ENCODE measurements around the gene PRAC2.

Gene PRAC2

DNA sequence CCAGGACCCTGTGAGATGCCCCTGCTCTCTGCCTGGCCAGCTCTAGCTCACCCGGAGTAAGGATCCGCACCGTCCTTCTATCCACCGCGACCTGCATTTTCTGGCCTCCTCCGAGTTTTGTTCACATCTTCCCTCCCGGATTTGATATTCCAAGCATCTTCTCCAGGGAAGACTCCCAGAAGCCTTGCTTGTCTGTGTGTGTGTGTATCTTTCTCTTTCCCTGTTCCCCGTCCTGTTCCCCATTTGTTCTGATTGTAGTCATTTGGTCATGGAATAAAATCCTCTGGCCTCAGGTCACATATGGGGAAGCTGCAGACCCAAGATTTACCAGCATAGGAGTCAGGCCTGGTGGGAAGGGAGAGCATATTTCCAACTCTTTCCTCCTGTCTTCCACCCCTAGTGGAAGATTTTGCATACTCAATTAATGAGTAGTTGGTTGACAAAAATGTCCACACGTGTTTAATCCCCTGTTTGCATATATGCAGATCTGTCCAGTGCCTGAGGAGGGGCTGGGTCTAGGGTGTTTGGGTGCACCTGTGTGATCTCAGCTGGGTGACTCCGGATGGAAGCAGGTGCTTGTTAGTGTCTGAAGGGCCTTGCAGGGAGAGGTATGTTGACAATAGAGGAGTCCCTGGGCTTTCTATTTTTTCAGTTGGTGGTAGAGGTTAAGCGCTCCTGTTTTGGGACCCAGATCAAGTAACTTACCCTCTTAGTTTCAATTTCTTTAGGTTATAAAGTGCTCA is 2.5 kb upstream of the PRAC2 start:
- Histone ChIP-seq H3K27ac (ENCODE audit: low read length) (no peak overlapping the region), H3K4me1 (ENCODE audit: control insufficient read depth, insufficient read depth, low read length) (peaks cover 4% of the 10 kb centered on the region)

DNA sequence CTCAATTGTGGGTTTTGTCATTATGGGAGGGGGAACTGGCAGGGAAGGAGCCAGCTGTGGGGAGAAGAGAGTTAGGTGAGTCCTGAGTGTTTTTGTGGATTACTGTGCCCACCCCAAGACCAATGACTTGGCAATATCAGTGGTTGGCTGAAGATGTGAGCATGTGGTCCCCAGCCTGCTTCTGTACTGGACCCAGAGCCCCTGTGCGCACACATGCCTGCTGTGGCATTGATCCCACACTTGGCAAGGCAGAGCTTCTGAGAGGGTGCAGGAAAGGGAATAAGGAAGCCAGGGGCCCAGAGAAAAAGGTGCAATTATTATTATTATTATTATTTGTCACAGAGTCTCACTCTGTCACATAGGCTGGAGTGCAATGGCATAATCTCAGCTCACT is 2.0 kb upstream of the PRAC2 start:
- Histone ChIP-seq H3K4me3 (ENCODE audit: low read length) (no peak overlapping the region), H3K27me3 (ENCODE audit: control insufficient read depth, insufficient read depth, low read length) (peaks cover 85% of the 10 kb centered on the region), H3K27ac (ENCODE audit: low read length) (no peak overlapping the region), H3K4me1 (ENCODE audit: control insufficient read depth, insufficient read depth, low read length) (peaks cover 4% of the 10 kb centered on the region), H3K36me3 (ENCODE audit: control insufficient read depth, insufficient read depth, low read length) (no peaks in the 10 kb centered on the region), H3K9me3 (ENCODE audit: control insufficient read depth, insufficient read depth, low read length) (no peaks in the 10 kb centered on the region)
- WGBS (ENCODE audit: insufficient coverage, insufficient read length) = no CpG with 5 or more reads among the region's 1 CpG
- no peak for DNase-seq (ENCODE audit: low read depth, low spot score)

More for the DNA sequence above, 2.5 kb upstream of the PRAC2 start:
- no peak overlapping the region for H3K4me3 ChIP-seq (ENCODE audit: low read length)
- WGBS (ENCODE audit: insufficient coverage, insufficient read length) = no CpG with 5 or more reads among the region's 11 CpGs
- H3K27me3 ChIP-seq (ENCODE audit: control insufficient read depth, insufficient read depth, low read length) = peaks cover 79% of the 10 kb centered on the region
- DNase-seq (ENCODE audit: low read depth, low spot score) = no peak
- no peaks in the 10 kb centered on the region for H3K9me3 ChIP-seq (ENCODE audit: control insufficient read depth, insufficient read depth, low read length)
- no peaks in the 10 kb centered on the region for H3K36me3 ChIP-seq (ENCODE audit: control insufficient read depth, insufficient read depth, low read length)

GRCh38 chr17:48722201-48722907 is 631 bp upstream of the PRAC2 start, which contains the start of gene PRAC1:
TSS of gene PRAC1 (minus strand) at chr17:48722518. CDS start at chr17:48722392, 126 bp downstream.
- peaks cover 93% of the 10 kb centered on the region for H3K27me3 ChIP-seq (ENCODE audit: control insufficient read depth, insufficient read depth, low read length)

GRCh38 chr17:48723423-48724250 is 652 bp downstream of the PRAC2 start:
- no peaks in the 10 kb centered on the region for H3K36me3 ChIP-seq (ENCODE audit: control insufficient read depth, insufficient read depth, low read length)
- peaks cover 96% of the 10 kb centered on the region for H3K27me3 ChIP-seq (ENCODE audit: control insufficient read depth, insufficient read depth, low read length)
- H3K4me3 ChIP-seq (ENCODE audit: low read length) = no peak overlapping the region
- WGBS (ENCODE audit: insufficient coverage, insufficient read length) = no CpG with 5 or more reads among the region's 42 CpGs
- H3K4me1 ChIP-seq (ENCODE audit: control insufficient read depth, insufficient read depth, low read length) = peaks cover 6% of the 10 kb centered on the region
- no peak for DNase-seq (ENCODE audit: low read depth, low spot score)
- H3K27ac ChIP-seq (ENCODE audit: low read length) = no peak overlapping the region
- no peaks in the 10 kb centered on the region for H3K9me3 ChIP-seq (ENCODE audit: control insufficient read depth, insufficient read depth, low read length)

More at GRCh38 chr17:48722201-48722907, 631 bp upstream of the PRAC2 start, which contains the start of gene PRAC1:
- H3K36me3 ChIP-seq (ENCODE audit: control insufficient read depth, insufficient read depth, low read length) = no peaks in the 10 kb centered on the region
- peaks cover 4% of the 10 kb centered on the region for H3K4me1 ChIP-seq (ENCODE audit: control insufficient read depth, insufficient read depth, low read length)
- H3K9me3 ChIP-seq (ENCODE audit: control insufficient read depth, insufficient read depth, low read length) = no peaks in the 10 kb centered on the region
- WGBS (ENCODE audit: insufficient coverage, insufficient read length) = no CpG with 5 or more reads among the region's 21 CpGs
- DNase-seq (ENCODE audit: low read depth, low spot score) = no peak
- no peak within 1 kb of the TSS for H3K4me3 ChIP-seq (ENCODE audit: low read length)
- H3K27ac ChIP-seq (ENCODE audit: low read length) = no peak within 1 kb of the TSS

DNA sequence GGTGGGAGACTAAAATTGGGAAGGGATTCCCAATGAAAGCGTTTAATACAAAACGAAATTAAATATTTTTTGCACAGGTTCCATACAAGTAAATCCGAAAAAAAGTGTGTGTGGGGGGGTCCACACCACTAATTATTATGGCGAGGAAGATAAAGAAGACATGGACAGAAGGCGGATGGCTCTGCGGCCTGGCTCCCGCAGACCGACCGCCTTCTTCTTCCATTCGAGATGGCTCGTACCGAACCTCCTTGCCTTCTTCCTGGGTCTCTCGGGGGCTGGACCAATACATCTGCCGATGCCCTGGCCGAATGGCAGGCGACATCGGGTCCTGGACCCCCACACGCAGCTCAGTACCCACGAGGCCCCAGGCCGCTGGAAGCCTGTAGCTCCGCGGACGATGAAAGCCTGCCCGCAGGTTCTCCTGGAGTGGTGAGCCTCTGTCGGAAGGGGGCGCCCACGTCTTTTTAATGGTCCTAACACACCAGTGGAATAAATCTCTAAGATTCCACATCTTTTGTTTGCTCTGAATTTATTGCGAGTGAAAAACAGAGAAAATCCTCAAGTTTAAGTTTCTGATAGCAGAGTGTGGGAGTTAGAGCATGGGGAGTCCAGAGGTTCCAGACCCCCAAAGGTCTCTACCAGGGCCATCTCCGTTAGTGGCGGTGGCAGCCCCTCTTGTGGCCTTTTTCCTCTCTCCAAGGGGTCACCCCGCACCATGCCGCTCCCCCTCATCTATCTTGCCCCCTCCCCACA is 1.4 kb downstream of the PRAC2 start:
- H3K27ac ChIP-seq (ENCODE audit: low read length) = no peak overlapping the region
- no peaks in the 10 kb centered on the region for H3K36me3 ChIP-seq (ENCODE audit: control insufficient read depth, insufficient read depth, low read length)
- H3K9me3 ChIP-seq (ENCODE audit: control insufficient read depth, insufficient read depth, low read length) = no peaks in the 10 kb centered on the region
- H3K4me3 ChIP-seq (ENCODE audit: low read length) = no peak overlapping the region
- DNase-seq (ENCODE audit: low read depth, low spot score) = no peak
- WGBS (ENCODE audit: insufficient coverage, insufficient read length) = no CpG with 5 or more reads among the region's 32 CpGs
- H3K27me3 ChIP-seq (ENCODE audit: control insufficient read depth, insufficient read depth, low read length) = peaks cover 95% of the 10 kb centered on the region
- peaks cover 6% of the 10 kb centered on the region for H3K4me1 ChIP-seq (ENCODE audit: control insufficient read depth, insufficient read depth, low read length)

GRCh38 chr17:48725004-48725287 is 2.0 kb downstream of the PRAC2 start:
- H3K4me3 ChIP-seq (ENCODE audit: low read length) = no peak overlapping the region
- no peak for DNase-seq (ENCODE audit: low read depth, low spot score)
- no peak overlapping the region for H3K27ac ChIP-seq (ENCODE audit: low read length)
- peaks cover 98% of the 10 kb centered on the region for H3K27me3 ChIP-seq (ENCODE audit: control insufficient read depth, insufficient read depth, low read length)
- H3K4me1 ChIP-seq (ENCODE audit: control insufficient read depth, insufficient read depth, low read length) = peaks cover 6% of the 10 kb centered on the region
- WGBS (ENCODE audit: insufficient coverage, insufficient read length) = no CpG with 5 or more reads among the region's 16 CpGs
- no peaks in the 10 kb centered on the region for H3K36me3 ChIP-seq (ENCODE audit: control insufficient read depth, insufficient read depth, low read length)
- H3K9me3 ChIP-seq (ENCODE audit: control insufficient read depth, insufficient read depth, low read length) = no peaks in the 10 kb centered on the region

GRCh38 chr17:48725288-48726064 is 2.5 kb downstream of the PRAC2 start:
- Histone ChIP-seq H3K9me3 (ENCODE audit: control insufficient read depth, insufficient read depth, low read length) (no peaks in the 10 kb centered on the region), H3K36me3 (ENCODE audit: control insufficient read depth, insufficient read depth, low read length) (no peaks in the 10 kb centered on the region), H3K4me3 (ENCODE audit: low read length) (no peak overlapping the region), H3K4me1 (ENCODE audit: control insufficient read depth, insufficient read depth, low read length) (peaks cover 3% of the 10 kb centered on the region), H3K27ac (ENCODE audit: low read length) (no peak overlapping the region), H3K27me3 (ENCODE audit: control insufficient read depth, insufficient read depth, low read length) (peaks cover 98% of the 10 kb centered on the region)
- no peak for DNase-seq (ENCODE audit: low read depth, low spot score)
- WGBS (ENCODE audit: insufficient coverage, insufficient read length) = no CpG with 5 or more reads among the region's 38 CpGs

DNA sequence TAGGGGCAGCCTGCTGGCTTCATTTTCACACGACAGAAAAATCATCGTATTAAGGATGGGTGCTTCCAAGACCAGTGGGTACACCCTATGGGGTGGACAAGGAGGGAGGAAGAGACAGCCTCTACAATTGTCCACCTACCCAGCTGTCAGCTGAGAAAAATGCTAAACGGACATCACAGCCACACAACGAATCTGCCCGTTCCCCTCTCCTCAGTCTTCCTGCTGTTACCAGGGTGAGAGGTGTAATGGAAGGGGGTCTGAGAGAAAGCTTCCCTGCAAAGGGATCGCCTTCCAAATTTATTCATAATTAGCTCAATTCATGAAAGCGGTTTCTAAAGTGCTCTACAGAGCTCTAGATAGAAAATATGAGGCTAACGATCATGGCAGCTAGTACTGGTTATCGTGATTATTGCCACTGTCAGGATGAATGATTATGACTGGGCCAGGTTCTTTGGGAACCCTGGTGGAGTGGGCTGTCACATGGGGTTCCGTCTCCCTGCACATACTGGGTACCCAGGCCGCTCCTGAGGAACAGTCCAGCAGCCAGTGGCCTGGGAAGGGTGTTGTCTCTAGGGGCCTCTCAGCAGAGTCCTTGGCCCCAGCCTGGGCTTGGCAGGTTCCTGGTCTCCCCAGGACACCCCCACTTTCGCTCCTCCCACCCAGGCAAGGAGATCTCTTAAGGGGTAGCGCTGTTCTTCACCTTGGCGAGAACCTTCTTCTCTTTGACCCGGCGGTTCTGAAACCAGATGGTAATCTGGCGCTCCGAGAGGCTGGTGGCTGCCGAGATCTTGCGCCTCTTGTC is 3.3 kb downstream of the PRAC2 start:
- Histone ChIP-seq H3K27ac (ENCODE audit: low read length) (no peak overlapping the region), H3K4me3 (ENCODE audit: low read length) (no peak overlapping the region), H3K36me3 (ENCODE audit: control insufficient read depth, insufficient read depth, low read length) (no peaks in the 10 kb centered on the region), H3K9me3 (ENCODE audit: control insufficient read depth, insufficient read depth, low read length) (no peaks in the 10 kb centered on the region), H3K4me1 (ENCODE audit: control insufficient read depth, insufficient read depth, low read length) (peaks cover 2% of the 10 kb centered on the region; the same call in 1 of the 2 replicates), H3K27me3 (ENCODE audit: control insufficient read depth, insufficient read depth, low read length) (peaks cover 95% of the 10 kb centered on the region)
- no peak for DNase-seq (ENCODE audit: low read depth, low spot score)
- WGBS (ENCODE audit: insufficient coverage, insufficient read length) = no CpG with 5 or more reads among the region's 20 CpGs

DNA sequence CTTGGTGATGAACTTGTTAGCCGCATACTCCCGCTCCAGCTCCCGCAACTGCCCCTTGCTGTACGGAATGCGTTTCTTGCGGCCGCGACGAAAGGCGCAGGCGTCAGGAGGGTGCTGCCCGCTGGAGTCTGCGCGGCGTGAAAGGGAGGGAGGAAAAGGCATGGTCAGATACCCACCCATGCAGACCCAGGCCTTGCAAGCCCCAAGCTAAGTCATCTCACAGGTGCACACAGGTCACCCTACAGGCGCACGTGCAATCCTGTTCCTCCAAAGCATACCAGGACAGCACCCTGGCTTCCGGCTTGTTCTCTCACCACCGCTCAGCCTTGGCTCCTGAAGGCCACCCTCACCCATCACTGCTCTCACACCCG is 3.9 kb downstream of the PRAC2 start:
- H3K36me3 ChIP-seq (ENCODE audit: control insufficient read depth, insufficient read depth, low read length) = no peaks in the 10 kb centered on the region
- peaks cover 2% of the 10 kb centered on the region; the same call in 1 of the 2 replicates for H3K4me1 ChIP-seq (ENCODE audit: control insufficient read depth, insufficient read depth, low read length)
- no peak for DNase-seq (ENCODE audit: low read depth, low spot score)
- no CpG with 5 or more reads among the region's 20 CpGs for WGBS (ENCODE audit: insufficient coverage, insufficient read length)
- peaks cover 95% of the 10 kb centered on the region for H3K27me3 ChIP-seq (ENCODE audit: control insufficient read depth, insufficient read depth, low read length)
- H3K9me3 ChIP-seq (ENCODE audit: control insufficient read depth, insufficient read depth, low read length) = no peaks in the 10 kb centered on the region
- H3K27ac ChIP-seq (ENCODE audit: low read length) = no peak overlapping the region
- no peak overlapping the region for H3K4me3 ChIP-seq (ENCODE audit: low read length)
